NCI-H345 treated with DMSO at 0.1 percent for 48 hours (cell line): ENCODE measurements around the gene CHGA.

ENCODE experiments used
- DNase-seq: peaks from one replicate; lab custom pipeline; 2025; ENCODE audit not compliant: unreplicated experiment; lab: John Stamatoyannopoulos, UW

Gene CHGA, protein sequence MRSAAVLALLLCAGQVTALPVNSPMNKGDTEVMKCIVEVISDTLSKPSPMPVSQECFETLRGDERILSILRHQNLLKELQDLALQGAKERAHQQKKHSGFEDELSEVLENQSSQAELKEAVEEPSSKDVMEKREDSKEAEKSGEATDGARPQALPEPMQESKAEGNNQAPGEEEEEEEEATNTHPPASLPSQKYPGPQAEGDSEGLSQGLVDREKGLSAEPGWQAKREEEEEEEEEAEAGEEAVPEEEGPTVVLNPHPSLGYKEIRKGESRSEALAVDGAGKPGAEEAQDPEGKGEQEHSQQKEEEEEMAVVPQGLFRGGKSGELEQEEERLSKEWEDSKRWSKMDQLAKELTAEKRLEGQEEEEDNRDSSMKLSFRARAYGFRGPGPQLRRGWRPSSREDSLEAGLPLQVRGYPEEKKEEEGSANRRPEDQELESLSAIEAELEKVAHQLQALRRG

DNA sequence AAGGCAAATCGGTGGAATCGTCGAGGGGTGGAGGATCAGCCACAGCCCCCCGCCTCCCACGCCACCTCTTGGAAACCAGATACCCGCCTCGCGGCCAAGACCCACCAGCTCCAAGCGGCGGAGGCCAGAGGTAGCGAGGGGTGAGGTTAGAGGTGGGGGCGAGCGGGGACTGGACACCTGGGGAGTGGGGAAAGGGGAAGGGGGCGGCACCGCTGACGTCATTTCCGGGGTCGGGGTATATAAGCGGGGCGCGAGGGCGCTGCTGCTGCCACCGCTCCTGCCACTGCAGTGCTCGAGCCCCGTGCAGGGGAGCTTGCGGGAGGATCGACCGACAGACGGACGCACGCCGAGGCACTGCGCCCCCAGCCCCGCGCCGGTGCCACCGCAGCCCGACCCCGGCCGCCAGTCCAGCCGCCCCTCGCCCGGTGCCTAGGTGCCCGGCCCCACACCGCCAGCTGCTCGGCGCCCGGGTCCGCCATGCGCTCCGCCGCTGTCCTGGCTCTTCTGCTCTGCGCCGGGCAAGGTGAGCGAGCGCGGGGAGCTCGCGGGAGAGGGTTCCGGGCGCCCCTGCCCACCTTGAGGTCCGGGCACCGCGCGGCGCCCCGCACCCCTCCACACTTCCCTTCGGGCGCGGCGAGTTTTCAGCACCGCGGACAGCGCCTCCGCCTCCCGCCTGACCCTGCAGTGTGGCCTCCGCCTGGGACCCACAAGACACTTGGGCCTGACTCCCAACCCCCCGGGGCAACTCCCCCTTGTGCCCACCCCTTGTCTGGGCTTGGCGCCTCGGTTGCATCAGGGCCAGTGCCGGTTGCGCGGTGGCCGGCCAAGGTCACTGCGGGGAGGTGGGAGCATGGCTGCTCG lies at the start of gene CHGA:
TSS of gene CHGA (plus strand) at position 268 of the 861 bp plus-strand sequence. CDS start at position 478, 210 bp downstream.
- DNase-seq = peak; percentile 60

DNA sequence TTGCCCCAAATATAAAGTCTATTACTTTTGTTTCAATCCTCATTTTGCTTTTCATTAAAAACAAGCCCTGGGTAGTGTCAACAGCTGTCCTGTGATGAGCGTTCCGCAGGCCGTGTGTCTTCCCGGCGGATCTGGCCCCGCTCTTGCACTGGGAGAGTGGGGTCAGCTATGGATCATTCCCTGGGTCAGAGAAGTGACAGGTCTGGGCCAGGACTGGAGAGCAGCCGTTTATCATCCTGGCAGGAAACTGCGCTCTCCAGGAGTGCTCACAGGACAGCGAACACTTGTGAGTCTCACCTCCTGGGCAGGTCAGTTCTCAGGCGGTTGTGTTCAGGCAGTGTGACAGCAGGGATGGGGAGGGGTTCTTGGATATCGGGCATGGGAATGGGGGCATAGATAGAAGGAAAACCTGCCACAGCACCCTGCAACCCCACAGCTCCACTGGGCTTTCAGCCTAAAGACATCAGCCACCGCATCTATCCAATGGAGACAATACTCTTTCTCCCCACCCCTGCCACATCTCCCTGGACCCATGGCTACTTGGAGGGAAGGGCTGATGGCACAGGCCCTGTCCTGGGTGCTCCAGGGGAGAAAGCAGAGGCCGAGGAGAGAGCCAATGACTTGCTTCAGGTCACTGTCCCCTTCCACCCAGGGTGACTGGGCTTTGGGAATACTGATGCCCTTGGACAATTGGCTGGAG lies 47.8 kb upstream of the CHGA start:
- DNase-seq = no peak

DNA sequence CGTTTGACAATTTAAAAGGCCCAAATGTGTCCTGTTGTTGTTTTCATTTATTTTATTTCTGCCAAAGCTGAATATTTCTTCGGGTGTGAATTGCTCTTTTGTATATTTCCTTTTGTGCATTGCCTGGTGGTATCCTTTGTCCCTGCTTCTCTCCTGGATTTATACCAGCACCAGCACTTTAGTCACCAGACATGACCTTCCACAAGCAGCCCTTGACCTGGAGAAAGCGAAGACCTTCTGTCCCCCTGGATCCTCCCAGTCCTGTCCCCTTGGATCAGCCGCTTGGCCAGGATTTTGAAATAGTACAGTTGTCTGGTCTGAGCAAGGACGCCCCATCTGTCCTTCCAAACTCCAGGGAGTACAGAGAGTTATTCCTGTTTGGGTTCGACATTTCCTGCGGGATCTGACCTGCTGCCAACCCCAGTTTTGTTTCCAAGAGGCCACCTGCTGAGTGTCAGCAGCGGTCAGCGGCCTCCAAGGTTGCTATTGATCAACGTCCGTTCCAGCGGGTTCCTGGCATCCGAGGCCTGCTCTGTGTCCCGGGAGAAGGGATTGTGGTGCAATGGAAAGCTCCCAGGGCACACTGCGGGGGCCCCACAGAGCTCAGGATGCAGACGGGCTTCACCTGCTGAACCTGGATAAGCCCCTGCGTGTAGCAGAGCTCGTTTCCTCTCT lies 45.1 kb upstream of the CHGA start:
- no peak for DNase-seq

DNA sequence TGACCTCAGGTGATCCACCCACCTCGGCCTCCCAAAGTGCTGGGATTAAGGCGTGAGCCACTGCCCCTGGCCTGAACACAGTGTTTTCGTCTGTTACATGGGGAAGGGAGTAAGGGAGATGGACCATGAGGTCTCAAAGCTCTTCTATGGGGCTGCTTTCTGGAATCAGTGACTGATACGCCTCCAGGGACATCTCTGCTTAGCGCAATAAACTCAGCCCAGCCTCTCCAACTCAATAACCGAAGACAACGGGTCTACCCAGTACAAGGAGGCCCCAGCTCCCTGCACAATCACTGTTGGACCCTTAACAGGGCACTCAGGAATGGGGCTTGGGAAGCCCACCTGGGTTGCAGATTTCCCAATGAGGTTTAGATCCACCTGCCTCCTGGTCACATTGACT lies 42.6 kb upstream of the CHGA start:
- DNase-seq = no peak

DNA sequence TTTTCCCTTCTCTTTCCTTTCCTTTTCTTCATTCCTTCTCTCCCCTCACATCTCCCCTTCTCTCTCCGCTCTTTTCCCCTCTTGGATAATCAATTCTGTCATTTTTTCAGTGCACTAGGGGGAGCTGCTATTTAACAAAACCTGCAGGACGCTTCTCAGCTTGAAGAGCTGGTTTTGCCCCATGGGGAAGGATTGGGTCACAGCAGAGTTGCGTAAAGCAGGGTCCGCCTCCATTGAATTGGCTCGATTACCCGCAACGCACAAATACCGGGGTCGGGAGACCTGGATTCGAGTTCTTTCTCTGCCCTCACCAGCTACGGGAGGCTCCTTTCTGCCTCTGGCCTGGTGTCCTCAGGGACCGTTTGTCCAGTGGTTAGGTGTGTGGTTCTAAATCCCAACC lies 42.1 kb upstream of the CHGA start:
- peak; percentile 63 for DNase-seq

DNA sequence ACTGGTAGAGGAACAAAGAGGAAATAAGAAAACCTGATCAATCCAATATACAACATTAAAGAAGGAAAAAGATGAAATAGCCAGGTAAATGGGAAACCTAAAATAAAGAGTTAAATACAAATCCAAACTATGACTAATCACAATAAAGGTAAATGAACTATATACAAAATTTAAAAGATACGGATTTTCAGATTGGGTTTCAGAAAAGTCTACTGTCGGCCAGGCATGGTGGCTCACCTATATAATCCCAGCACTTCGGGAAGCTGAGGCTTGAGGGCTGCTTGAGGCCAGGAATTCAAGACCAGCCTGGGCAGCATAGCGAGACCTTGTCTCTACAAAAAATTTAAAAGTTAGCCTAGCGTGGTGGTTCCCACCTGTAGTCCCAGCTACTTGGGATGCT lies 39.9 kb upstream of the CHGA start:
- no peak for DNase-seq

DNA sequence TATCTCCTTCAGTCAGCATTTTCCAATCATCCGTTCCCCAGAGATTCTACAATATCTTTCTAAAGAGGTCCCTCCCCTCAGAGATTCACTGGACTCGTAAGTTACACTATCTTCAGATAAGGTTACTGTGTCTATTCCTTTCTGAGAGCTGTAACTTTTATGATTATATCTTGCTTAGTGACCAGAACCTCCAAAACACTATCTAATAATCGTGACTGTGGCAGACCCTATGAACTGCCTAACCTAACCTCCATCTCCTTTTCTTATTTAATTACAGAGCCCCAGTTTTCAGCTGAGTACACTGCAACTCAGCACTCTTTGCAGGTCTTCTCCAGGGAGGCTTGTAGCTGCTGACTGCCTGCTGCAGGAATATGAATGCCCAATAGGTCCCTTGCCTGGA lies 38.5 kb upstream of the CHGA start:
- DNase-seq = no peak

DNA sequence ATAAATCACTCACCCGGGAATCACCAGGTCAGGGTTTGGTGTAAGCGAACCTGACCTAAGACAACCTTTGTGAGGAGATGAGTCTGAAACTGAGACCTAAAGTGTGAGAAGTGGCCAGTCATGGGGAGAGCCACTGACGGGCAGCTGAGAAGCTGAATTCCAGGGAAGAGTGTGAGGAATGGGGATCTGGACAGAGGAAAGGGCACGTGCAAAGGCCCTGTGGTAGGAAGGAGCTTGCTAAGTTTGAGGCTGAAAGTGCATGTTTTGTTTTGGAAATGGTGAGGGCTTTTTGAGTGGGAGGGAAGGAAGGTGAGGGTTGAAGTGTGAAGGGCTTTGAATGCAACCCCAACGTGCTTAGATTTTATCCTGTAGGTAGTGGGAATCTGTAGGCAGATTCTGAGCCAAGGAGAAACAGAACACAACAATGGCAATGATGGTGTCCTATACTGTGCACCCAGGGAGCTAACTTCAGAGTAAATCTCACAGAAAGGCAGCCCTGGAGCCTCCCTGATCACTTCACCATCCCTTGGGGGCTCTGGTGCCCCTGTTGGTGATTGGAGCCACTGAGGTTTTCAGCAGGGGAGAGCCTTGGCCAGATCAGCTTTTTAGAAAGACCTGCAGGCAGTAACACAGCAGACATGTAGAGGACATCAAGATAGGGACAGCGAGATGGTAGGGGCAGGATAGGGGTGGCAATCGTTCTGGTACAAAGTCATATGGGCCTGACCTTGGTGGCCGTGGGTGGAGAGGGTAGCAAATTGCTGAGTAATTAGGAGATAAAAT lies 37.5 kb upstream of the CHGA start:
- no peak for DNase-seq

DNA sequence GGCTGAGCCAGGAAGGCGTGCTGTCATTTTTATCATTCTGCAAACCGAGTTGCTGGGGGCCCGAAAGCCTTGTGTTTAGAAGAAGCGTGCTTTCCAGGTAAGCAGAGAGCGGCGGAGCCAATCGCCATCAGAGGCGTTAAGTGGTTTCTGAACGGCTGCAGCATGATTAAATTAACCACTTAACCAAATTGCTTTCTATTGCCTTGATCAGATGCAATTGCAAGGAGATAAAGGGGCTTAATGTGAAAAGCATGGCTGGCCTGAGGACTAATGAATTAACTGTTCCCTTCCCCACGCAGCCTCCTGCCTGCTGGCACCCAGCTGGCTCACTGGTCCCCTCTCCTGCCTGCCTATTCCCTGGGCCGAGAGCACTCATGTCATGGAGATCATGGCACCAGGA lies 36.6 kb upstream of the CHGA start:
- DNase-seq = peak; percentile 47

DNA sequence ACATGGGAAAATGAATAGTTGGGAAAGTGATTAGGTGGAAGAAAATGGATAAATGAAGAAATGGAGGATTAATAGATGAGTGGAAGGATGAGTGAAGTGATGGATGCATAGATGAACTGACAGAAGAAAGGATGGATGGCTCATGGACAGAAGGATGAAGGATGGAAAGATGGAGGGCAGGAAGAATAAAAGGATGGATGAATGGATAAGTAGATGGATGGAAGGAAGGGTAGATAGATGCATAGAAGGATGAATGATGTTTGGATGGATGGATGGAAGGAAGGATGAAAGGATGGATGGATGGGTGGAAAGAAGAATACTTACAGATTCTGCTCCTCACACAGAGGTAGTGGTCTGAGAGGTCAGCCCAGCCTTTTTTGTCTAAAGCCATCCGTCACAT lies 35.8 kb upstream of the CHGA start:
- no peak for DNase-seq

DNA sequence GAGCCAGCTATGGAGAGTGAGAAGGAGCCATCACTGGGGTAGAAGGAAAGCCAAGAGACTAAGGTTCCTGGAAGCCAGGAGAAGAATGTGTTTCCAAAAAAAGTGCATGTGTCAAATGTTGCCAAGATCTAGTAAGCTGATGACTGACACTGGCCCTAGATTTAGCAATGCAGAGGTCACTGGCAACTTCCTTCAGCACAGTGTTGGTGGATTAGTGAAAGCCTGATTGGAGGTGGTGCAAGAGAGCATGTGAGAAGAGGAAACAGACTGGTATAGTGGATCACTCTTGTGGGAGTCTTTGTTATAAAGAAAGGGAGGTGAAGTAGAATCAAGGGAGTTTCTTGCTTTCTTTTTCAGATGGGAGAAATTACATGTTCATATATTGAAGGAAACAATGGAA lies 34.1 kb upstream of the CHGA start:
- no peak for DNase-seq

DNA sequence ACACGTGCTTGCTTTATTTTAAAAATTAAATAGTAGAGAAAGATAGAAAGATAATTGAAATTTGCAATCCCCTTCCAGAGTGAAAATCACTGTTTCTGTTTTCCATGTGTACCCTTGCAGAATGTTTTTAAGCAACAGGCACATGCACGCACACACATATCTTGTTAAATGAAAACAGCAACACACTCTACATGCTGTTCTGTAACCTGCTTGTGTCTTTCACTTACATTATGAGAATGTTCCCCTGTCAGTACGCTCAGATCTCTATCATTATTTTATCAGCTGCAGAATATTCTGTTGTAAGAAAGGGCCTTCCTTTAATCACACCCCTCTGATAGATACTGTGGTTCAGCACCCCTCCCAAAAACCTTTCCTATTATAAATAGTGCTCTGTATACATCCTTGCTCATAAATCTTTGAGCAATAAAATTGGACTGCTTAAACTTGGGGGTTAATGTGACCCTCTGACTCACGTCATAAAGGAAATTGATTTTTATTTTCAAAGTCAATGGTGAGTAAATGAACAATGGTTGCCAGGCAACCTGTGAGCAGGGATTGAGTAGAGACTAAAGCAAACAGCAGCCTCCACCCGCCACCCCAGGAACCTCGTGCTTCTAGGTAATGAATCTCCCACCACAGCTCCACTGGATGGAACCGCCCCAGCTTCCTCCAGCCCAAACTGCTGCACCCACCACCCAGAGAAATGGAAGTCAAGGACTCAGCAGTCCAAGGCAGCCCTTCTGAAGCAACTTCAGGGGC lies 31.9 kb upstream of the CHGA start:
- DNase-seq = peak; percentile 88

DNA sequence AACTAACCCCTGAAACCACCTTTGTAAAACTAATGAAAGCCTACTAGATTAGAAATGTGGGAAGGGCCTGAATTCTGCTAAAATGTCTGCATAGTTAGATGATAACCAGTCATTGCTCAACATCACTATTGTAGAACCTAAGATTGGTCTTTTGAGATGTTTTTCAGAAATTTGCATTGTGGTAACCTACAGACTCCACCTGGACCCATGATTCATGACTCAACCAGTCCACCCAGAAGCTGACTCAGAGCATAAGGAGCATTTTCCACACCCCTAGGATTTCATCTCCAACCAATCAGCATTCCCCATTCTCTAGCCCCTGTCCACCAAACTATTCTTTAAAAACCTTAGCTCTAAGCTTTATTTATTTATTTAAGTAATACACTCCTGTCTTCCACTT lies 30.4 kb upstream of the CHGA start:
- no peak for DNase-seq

DNA sequence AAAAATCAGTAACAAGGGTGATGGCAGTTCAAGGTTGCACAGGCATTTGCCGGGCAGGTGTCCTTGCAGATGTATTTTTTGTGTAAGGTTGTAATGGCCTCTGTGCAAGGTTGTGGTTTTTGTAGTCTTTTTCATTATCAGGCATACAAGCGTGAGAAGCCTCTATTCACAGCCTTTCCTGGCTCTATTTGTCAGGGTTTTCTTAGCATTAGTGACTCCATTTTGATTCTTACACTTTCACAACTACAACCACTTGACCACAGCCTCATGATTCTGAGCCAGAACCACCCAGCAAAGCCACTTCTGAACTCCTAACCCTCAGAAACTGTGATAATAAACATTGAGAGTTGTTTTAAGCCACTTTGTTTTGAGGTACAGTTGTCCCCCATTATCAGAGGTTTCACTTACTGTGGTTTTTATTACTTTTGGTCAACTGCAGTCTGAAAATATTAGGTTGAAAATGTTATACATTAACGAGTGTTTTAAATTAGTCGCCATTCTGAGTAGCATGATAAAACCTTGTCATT lies 27.5 kb upstream of the CHGA start:
- DNase-seq = no peak

DNA sequence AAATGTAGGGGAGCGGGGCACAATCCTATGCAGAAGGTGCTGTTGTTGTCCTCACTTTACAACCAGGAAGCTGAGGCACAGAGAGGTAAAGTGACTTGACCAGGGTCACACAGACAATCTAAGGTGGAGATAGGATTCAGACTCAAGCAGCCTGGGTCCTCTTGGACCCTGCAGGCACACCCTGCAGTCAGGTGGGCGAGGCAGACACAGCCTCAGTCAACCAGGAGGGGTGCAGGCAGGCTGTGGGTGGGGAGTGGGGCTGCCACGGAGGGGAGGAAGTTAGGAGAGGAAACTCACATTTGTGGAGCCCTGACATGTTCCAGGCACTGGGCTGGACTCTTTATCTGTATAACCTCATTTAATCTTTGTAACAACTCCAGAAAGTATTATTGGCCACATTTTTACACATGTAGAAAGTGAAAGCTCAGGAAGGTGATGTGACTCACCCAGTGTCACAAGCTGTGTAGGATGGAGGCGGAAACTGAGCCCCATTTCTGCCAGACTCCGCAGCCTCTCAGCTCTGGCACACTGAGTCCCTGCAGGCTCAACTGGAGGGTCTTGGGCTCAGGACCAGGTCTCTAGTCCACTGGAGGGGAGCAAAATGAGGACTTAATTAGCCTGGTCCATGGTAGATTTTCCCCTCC lies 24.9 kb upstream of the CHGA start:
- DNase-seq = no peak

DNA sequence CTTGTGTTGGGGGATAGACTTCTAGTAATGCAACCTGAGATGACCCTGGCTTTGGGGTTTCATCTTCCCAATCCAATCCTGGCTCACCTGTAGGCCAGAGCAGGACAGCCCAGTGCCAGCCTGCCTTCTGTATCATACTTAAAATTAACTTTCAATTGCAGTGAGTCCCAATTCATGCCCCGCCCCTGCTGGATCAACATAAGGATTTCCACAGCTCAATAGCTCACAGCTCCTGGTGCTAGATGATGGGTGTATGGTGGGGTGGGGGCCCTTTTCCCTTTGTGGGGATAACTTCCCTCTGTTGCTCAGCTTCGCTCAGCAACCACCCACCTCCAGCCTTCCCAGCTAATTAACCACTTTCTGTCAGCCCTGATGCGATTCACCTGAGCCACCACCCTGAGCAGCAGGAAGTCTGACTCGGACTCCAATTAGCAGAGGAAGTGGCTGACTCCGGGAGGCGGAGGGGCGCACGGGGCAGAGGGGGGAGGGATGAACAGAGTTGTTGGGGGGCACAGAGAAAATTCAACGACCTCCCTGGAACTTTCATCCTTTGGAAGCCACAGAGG lies 24.3 kb upstream of the CHGA start:
- no peak for DNase-seq

DNA sequence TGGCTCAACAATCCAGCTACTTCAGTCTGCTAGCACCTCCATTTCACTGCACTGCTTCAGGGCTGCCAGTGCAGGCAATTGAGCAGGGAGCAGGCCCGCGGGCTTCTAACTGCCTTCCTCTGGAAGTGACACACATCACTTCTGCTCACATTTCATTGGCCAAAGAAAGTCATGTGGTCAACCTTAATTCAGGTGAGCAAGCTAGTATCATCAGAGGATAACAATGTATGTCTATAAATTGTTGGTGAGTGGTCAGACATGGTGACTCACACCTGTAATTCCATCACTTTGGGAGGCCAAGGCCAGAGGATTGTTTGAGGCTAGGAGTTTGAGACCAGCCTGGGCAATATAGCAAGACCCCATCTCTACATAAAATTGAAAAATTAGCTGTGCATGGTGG lies 22.3 kb upstream of the CHGA start:
- DNase-seq = no peak

DNA sequence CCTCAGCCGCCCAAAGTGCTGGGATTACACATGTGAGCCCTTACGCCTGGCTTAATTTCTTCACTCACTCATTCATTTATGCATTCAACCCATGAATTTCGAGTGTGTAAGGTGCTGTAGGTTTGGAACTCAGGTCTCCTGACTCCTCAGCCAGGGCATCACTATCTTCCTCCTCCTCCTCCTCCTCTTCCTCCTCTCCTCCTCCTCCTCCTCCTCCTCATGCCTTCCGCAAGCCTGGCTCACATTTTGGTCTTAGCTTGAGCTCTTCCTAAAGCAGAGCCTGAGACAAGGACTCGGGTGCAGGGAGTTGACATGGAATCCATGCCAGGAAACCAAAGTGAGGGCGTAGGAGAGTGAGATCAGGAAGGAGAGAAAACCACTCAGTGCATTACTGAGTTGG lies 20.8 kb upstream of the CHGA start:
- DNase-seq = no peak
